Natural killer cell treated with Interleukin-12 subunit alpha and Interleukin-12 subunit beta and Interleukin-15 and Interleukin-18, amount 100 ng/mL, for 72 hours (primary cell): ENCODE results near the gene VIM. TPM values are rescaled to one million over a fixed set of nuclear protein-coding genes. Genes with fewer than 3 reads are reported as not detected.
A peak's percentile ranks its signal among the peaks of the same experiment; 100 is the strongest.

ENCODE experiments used
- ATAC-seq, 2 donors: fragments of 150-1000 bp; cut with Tn5 transposase in 1 of 2; sonication (Bioruptor Pico), chemical (Tn5 transposase) in 1 of 2; 2 replicates each; pipeline ENCODE4 v1.10.0; 2021
- DNase-seq: peaks from one replicate; pipeline ENCODE4 v3.0.0; 2022; ENCODE audit warnings: low spot score
- H3K27ac Mint-ChIP-seq, 2 donors: 1 replicate in 1 of 2; 2 replicates in 1 of 2; pipeline ENCODE4 v1.8.0; 2022; ENCODE audit warnings: mixed read lengths in 2 of 2, mild to moderate bottlenecking in 1 of 2, moderate library complexity in 1 of 2
- H3K27me3 Mint-ChIP-seq, 2 donors: 1 replicate in 1 of 2; 2 replicates in 1 of 2; pipeline ENCODE4 v1.8.0; 2022; ENCODE audit warnings: mixed read lengths in 2 of 2
- H3K36me3 Mint-ChIP-seq: one replicate; pipeline ENCODE4 v1.8.0; 2022; ENCODE audit warnings: mixed read lengths
- H3K4me1 Mint-ChIP-seq, 2 donors: 1 replicate in 1 of 2; 2 replicates in 1 of 2; pipeline ENCODE4 v1.8.0; 2022; ENCODE audit warnings: low read depth in 2 of 2, mixed read lengths in 2 of 2, mild to moderate bottlenecking in 1 of 2
- H3K4me3 Mint-ChIP-seq: one replicate; pipeline ENCODE4 v1.8.0; 2022; ENCODE audit warnings: mixed read lengths
- H3K9me3 Mint-ChIP-seq: 2 replicates; pipeline ENCODE4 v1.8.0; 2022; ENCODE audit warnings: mixed read lengths
- total RNA-seq, 2 donors: library from RNA; stranded (reverse); gene quantifications; one replicate each; pipeline ENCODE4 v1.2.3, GENCODE V29; 2022

Gene VIM
- total RNA-seq, 2 donors from 2014 or later = 587 to 647 TPM

DNA sequence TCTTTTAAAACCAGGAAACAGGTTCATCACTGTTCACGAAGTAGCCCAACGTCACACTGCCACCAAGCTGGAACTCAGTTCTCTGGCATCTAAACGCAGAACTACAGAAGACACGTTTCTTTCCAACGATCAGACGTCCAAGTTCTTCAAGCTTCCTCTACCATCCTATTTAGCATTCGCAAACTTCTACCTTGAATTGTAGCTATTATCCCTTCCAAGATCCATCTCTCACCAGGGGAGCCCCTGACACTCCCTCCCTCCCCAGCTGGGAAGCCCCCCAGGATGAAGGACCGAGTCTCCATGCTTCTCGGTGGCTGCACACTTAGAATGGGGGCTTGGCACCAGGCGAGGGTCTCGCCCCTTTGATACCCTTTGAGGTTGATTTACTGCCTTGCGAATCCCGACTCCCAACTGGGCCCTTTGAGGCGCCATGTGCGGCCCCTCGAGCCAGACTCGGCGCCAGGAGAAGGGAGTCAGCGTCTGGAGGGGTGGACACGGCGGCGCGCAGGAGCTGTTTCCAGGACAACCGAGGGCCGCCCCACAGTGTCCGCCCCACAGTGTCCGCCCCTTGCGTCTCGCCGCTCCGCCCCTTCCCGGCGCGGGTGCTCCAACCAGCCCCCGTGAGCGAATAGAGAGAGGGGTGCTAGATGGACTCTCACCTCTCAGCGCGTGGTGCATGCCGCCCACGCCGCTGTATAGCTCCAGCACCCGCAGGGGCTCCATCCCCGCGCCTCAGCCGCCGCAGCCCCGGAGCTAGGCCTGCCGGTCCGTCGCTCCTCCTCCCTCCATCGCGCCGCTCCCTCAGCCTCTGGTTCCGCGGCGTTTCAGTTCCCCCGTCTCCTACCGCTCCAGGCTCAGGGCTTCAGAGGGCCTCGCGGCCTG is 26.9 kb upstream of the VIM start, which contains the start of gene TRDMT1:
TSS of gene TRDMT1 (minus strand) at position 761 of the 882 bp plus-strand sequence. CDS start at position 723, 38 bp downstream.
- Mint-ChIP-seq H3K4me1 (peaks cover 29 to 32% of the 10 kb centered on the region in 2 donors), H3K4me3 (peak within 1 kb of the TSS; percentile 90), H3K9me3 (no peaks in the 10 kb centered on the region), H3K36me3 (no peaks in the 10 kb centered on the region), H3K27ac (peak within 1 kb of the TSS; percentile 89 to 94), H3K27me3 (no peaks in the 10 kb centered on the region)
- DNase-seq (peak; percentile 88), ATAC-seq (peak; percentile 98)

DNA sequence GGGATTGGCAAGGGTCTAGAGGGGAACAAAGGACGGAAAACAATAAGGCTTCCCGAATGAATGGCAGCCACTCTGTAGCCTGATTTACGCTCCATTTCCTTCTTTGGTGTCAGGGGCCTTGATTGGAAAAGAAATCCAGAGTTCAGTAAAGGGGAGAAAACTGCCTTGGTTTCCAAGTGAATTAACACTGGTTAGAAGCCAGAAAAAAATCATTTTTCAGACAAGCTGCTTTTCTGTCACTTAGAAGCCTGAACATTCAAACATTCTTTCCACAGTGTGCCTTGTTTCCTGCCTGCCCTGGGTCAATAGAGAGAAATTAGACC is 26.3 kb upstream of the VIM start:
- Mint-ChIP-seq H3K4me1 (peaks cover 35 to 38% of the 10 kb centered on the region in 2 donors), H3K4me3 (peak overlapping the region; percentile 90), H3K27me3 (no peaks in the 10 kb centered on the region), H3K36me3 (no peaks in the 10 kb centered on the region), H3K9me3 (no peaks in the 10 kb centered on the region), H3K27ac (peak overlapping the region; percentile 89 to 94)
- ATAC-seq (no peak), DNase-seq (no peak)

DNA sequence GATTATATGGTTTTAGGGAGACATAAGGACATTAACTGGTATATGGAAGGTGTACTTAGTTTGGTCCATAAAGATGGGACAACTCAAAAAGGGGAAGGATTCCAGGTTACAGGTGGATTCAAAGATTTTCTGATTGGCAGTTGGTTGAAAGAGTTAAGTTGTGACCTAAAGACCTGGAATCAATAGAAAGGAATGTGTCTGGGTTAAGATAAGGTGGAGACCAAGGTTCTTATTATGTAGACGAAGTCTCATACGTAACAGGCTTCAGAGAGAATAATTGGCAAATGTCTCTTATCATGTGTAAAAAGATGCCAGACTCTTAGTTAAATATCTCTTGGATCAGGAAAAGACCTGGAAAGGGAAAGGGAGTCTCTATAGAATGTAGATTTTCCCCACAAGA is 25.5 kb upstream of the VIM start:
- Mint-ChIP-seq H3K27me3 (no peaks in the 10 kb centered on the region), H3K27ac (peak overlapping the region; percentile 89 to 94), H3K4me3 (no peak overlapping the region), H3K9me3 (no peaks in the 10 kb centered on the region), H3K36me3 (no peaks in the 10 kb centered on the region), H3K4me1 (peaks cover 36 to 43% of the 10 kb centered on the region in 2 donors)
- ATAC-seq (no peak), DNase-seq (no peak)

DNA sequence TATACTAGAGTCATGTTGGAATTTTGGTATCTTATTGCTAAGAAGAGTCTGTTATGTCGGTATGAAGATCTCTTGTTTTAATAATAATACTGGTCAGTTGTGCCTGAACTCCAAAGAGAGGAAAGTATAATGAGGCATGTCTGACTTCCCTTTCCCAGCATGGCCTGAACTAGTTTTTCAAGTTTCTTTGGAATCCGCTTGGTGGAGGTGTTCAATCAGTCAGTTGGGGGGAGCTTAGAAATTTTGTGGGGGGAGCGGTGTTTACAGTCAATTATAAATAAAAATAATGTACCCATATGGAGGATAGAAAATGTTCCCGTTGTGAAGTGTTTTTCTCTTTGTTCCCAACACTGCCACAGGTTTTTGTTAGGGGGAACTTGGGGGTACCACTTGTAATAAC is 25.0 kb upstream of the VIM start:
- Mint-ChIP-seq H3K4me3 (no peak overlapping the region), H3K9me3 (no peaks in the 10 kb centered on the region), H3K36me3 (no peaks in the 10 kb centered on the region), H3K4me1 (peaks cover 36 to 46% of the 10 kb centered on the region in 2 donors), H3K27me3 (no peaks in the 10 kb centered on the region), H3K27ac (peak overlapping the region; percentile 89 to 94)
- DNase-seq (no peak), ATAC-seq (no peak)

DNA sequence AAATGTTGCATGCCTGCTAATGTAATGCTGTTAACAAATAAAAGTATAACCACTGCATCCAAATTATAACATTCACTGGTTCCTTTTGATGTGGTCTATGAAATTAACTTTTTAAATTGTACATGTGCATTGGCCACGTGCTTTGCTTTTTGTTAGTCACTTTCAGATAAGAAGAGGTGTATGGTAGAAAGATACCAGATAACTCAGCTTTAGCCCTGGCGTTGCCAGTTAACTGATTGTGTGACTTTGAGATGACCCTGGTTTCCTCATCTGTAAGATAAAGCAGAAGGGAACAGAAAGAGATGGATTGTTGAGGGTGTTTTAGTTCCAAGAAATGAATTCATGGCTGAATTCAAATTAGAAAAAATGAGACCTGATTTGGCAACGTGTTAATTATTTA is 24.6 kb upstream of the VIM start:
- ATAC-seq = no peak
- Mint-ChIP-seq H3K27me3 (no peaks in the 10 kb centered on the region), H3K27ac (peak overlapping the region; percentile 89 to 94), H3K4me1 (peaks cover 37 to 49% of the 10 kb centered on the region in 2 donors), H3K4me3 (no peak overlapping the region), H3K9me3 (no peaks in the 10 kb centered on the region), H3K36me3 (no peaks in the 10 kb centered on the region)
- DNase-seq = no peak

DNA sequence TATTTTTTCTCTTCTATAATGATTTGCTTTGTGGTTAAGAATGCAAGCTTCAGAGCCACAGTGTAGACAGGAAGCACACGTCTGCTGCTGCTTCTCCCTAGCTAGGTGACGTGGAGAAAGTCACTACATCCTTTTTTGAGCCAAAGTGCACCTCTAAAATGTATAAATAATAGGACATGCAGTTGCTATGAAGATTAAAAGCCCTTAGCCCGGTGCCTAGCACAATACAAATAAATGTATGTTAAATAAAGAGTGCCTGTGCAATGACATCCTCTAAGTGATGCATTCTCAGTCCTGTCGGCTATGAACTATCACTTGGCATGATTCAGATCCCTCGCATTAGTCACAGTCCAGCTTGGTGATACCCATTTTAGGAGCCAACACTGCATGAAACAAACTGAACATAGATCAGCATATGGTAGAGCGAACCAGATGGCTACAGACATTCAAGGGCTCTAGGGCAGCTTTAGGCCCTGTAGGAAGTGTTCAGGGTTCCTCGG is 21.8 kb upstream of the VIM start:
- H3K4me1 Mint-ChIP-seq = peaks cover 32 to 35% of the 10 kb centered on the region in 2 donors
- no peaks in the 10 kb centered on the region for H3K9me3 Mint-ChIP-seq
- H3K36me3 Mint-ChIP-seq = no peaks in the 10 kb centered on the region
- peak; percentile 84 to 89 for ATAC-seq
- peak overlapping the region; percentile 91 to 94 for H3K27ac Mint-ChIP-seq
- DNase-seq = peak; percentile 62
- no peaks in the 10 kb centered on the region for H3K27me3 Mint-ChIP-seq
- H3K4me3 Mint-ChIP-seq = peak overlapping the region; percentile 56

DNA sequence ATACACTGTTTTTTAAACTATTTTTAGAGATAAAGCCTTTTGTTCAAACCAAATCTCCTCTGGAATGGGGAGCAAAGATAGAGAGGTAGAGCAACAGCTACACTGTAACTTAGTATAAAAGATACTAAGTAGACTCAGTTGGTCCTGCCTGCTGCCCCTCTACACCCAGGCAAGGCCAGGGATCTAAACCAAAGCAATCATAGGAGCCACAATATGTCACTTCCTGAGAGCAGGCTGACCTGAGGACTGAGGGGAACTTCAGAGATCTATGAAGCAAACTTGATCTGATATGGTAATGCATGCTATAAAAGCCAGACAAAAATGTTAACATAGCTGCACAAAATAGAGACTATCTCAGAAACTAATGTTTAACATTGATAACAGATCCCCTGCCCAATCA is 19.6 kb upstream of the VIM start:
- no peak for DNase-seq
- Mint-ChIP-seq H3K4me1 (peaks cover 36 to 37% of the 10 kb centered on the region in 2 donors), H3K36me3 (no peaks in the 10 kb centered on the region), H3K9me3 (no peaks in the 10 kb centered on the region), H3K27me3 (no peaks in the 10 kb centered on the region), H3K27ac (peak overlapping the region; percentile 35 to 57), H3K4me3 (no peak overlapping the region)
- ATAC-seq = no peak

DNA sequence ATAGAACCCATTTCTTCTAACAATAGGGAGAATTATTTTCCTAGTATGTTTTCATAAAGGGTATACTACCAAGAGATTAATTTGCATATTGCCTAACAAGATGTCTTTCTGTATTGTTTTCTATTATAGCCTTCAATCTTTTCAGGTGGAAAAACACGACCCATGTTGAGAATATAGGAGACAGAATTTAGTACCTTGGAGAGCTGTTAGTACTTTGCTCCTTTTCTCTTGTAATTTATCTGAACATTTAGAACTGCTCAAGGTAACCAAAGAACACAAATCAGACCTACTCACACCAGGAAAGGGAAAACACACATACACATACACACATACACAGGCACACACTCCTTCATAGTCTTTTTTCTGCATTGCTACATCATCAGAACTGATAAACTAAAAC is 18.7 kb upstream of the VIM start:
- no peaks in the 10 kb centered on the region for H3K9me3 Mint-ChIP-seq
- DNase-seq = no peak
- H3K4me1 Mint-ChIP-seq = peaks cover 33 to 37% of the 10 kb centered on the region in 2 donors
- H3K27ac Mint-ChIP-seq = no peak overlapping the region
- H3K36me3 Mint-ChIP-seq = no peaks in the 10 kb centered on the region
- ATAC-seq = no peak
- no peak overlapping the region for H3K4me3 Mint-ChIP-seq
- H3K27me3 Mint-ChIP-seq = no peaks in the 10 kb centered on the region

DNA sequence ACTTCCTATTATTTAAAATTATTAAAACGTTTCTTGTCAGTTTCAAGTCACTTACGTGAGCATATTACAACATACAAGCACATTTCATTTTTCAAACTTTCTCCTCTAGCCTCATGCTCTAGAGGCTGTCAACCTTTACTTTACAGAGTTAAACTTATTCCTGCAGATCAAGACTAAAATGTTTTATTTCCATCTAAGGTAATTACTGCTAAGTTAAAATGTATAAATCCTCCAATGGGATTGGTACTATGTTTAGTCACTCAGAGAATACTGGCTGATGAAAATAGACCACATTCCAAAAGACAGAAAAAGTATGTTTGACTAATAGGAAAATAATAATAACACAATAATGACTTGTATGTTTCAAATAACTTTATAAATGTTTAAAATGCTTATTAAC is 18.2 kb upstream of the VIM start:
- H3K27me3 Mint-ChIP-seq = no peaks in the 10 kb centered on the region
- DNase-seq (no peak), ATAC-seq (no peak)
- H3K27ac Mint-ChIP-seq = no peak overlapping the region
- H3K36me3 Mint-ChIP-seq = no peaks in the 10 kb centered on the region
- peaks cover 32 to 40% of the 10 kb centered on the region in 2 donors for H3K4me1 Mint-ChIP-seq
- H3K9me3 Mint-ChIP-seq = no peaks in the 10 kb centered on the region
- no peak overlapping the region for H3K4me3 Mint-ChIP-seq

DNA sequence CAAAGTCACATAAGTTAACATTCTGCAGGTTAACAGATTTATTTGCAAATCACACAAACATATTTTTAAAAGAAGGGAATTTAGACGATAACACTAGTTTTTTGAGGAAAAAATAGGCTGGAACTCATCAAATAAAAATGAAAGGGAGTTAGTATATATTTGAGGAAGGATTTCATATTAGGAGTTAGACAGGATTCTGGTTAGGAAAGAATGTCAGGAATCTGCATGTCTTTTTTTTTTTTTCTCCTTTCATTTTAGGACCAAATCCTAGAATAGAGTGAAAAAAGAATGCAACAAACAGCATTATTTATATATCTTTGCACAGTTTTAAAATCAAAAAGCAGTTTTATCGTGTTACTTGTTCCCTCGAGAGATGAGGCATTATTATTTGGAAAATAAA is 17.7 kb upstream of the VIM start:
- DNase-seq = no peak
- Mint-ChIP-seq H3K4me1 (peaks cover 36 to 45% of the 10 kb centered on the region in 2 donors), H3K27me3 (no peaks in the 10 kb centered on the region), H3K36me3 (no peaks in the 10 kb centered on the region), H3K4me3 (no peak overlapping the region), H3K9me3 (no peaks in the 10 kb centered on the region), H3K27ac (no peak overlapping the region)
- ATAC-seq = no peak

DNA sequence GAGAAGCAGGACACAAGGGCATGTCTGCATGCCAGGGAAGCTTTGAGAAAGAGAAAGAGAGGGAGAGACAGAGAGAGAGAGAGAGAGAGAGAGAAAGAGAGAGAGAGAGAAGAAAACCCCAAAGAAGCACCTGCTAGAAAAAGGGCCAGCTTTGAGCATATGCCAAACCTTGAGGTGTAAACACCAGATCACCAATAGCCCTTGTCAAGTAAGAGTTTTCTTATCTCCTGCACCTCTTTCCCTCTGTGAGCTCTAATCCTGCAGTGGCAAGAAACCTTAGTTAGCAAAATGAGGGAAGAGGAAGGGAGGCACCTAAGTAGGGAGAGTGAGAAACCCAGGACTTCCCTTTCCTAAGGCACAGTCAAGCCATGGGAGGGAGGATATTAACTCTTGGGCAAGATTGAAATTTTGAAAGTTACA is 15.2 kb upstream of the VIM start:
- H3K27me3 Mint-ChIP-seq = no peaks in the 10 kb centered on the region
- ATAC-seq (no peak), DNase-seq (no peak)
- no peaks in the 10 kb centered on the region for H3K36me3 Mint-ChIP-seq
- peaks cover 40 to 51% of the 10 kb centered on the region in 2 donors for H3K4me1 Mint-ChIP-seq
- H3K9me3 Mint-ChIP-seq = no peaks in the 10 kb centered on the region
- peak overlapping the region; percentile 20 to 68 for H3K27ac Mint-ChIP-seq
- no peak overlapping the region for H3K4me3 Mint-ChIP-seq

DNA sequence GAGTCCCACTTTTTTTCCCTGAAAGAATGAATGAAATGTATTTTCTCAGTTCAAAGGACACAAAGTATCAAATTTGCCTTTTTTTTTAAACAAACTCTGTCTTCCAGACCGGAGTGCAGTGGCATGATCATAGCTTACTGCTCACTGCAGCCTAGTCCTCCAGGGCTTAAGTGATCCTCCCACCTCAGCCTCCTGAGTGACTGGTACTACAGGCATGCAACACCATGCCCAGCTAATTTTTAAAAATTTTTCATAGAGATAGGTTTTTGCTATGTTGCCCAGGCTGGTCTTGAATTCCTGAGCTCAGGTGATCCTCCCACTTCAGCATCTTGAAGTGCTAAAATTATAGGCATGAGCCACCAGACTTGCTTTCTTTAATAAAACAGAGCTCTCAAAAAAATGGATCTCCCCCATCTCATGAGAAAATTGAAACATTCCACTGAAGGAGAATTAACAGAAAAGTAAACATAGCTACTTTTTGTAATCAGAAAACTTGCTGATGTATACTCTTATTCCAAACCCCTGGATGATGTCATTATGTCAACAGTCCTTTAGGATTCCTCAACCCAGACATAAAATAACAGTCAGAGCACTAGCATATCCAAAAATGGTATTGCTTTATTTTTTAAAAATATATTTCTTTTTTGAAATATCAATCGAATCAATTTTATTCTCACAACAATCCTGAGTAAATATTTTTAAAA is 14.2 kb upstream of the VIM start:
- no peak overlapping the region for H3K4me3 Mint-ChIP-seq
- no peak for DNase-seq
- peaks cover 40 to 49% of the 10 kb centered on the region in 2 donors for H3K4me1 Mint-ChIP-seq
- no peak for ATAC-seq
- H3K9me3 Mint-ChIP-seq = no peaks in the 10 kb centered on the region
- peak overlapping the region; percentile 20 to 68 for H3K27ac Mint-ChIP-seq
- no peaks in the 10 kb centered on the region for H3K27me3 Mint-ChIP-seq
- no peaks in the 10 kb centered on the region for H3K36me3 Mint-ChIP-seq

DNA sequence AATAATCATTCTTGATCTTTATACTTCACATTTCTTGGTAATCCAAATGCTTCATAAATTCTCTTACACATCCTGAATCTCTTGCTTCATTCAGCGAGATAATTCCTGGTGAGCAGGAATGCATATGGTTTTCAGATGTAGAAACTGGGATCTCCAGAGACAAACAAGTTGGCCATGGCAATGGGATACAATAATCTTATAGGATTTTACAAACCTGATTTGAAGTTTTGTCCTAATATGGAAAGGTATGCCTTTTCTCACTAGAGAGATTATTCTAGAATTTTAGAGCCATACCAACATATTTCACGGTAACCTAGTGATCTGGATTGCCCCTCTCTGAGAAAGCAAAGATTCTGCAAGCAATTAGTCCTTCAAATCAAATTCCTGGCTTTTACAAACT is 13.5 kb upstream of the VIM start:
- DNase-seq (no peak), ATAC-seq (no peak)
- Mint-ChIP-seq H3K27ac (peak overlapping the region; percentile 98 to 100), H3K36me3 (no peaks in the 10 kb centered on the region), H3K4me1 (peaks cover 35 to 45% of the 10 kb centered on the region in 2 donors), H3K9me3 (no peaks in the 10 kb centered on the region), H3K4me3 (peak overlapping the region; percentile 52), H3K27me3 (no peaks in the 10 kb centered on the region)
